Stimulated activated CD4-positive, alpha-beta T cell treated with anti-CD3 and anti-CD28 coated beads, Interleukin-1b, Interleukin-23, amount 100 ng/mL, for 48 hours (primary cell): ENCODE data around the gene SUOX.
"Not testable (repeated sequence)": the region's sequence is repeated elsewhere in the genome, so short reads cannot be mapped to it uniquely, and the experiment has no call there.

Experiments used
- DNase-seq: peaks from one replicate; pipeline ENCODE4 v3.0.0-alpha.2; 2020

The SUOX gene

GRCh38 chr12:56028511-56029165, 31.6 kb downstream of the SUOX start:
- DNase-seq = no peak

GRCh38 chr12:56029166-56029519, 32.1 kb downstream of the SUOX start:
- no peak for DNase-seq

- DNase-seq = no peak
These were observed 32.7 kb downstream of the SUOX start for GRCh38 chr12:56029666-56030293.

- no peak for DNase-seq
These were observed 34.9 kb downstream of the SUOX start for GRCh38 chr12:56031987-56032386.

- DNase-seq = no peak
These were observed 37.7 kb downstream of the SUOX start for GRCh38 chr12:56034586-56035332.

GRCh38 chr12:56037161-56037560, 40.1 kb downstream of the SUOX start:
- no peak for DNase-seq

GRCh38 chr12:56038022-56038655, 41.1 kb downstream of the SUOX start:
- DNase-seq = no peak

GRCh38 chr12:56040151-56040550, 43.1 kb downstream of the SUOX start:
- DNase-seq = peak; percentile 30

- DNase-seq = no peak
These were observed 44.0 kb downstream of the SUOX start for GRCh38 chr12:56040963-56041551.

GRCh38 chr12:56041552-56042429, 44.7 kb downstream of the SUOX start, which contains the start of gene RPS26:
TSS of gene RPS26 (plus strand) at chr12:56041918. CDS start at chr12:56042167, 249 bp downstream.
- peak; percentile 96 for DNase-seq

GRCh38 chr12:56042430-56042813, 45.3 kb downstream of the SUOX start:
- not testable (repeated sequence) for DNase-seq

- DNase-seq = no peak
These were observed 45.8 kb downstream of the SUOX start for GRCh38 chr12:56042843-56043242.

GRCh38 chr12:56046027-56046780, 49.1 kb downstream of the SUOX start:
- no peak for DNase-seq

- no peak for DNase-seq
These were observed 56.4 kb downstream of the SUOX start for GRCh38 chr12:56053407-56053893.
